H9 (cell line): Measurements from ENCODE around the gene CELF4. TPM values are rescaled to one million over a fixed set of nuclear protein-coding genes. Genes with fewer than 3 reads are reported as not detected.

ENCODE experiments used
- DNase-seq: peaks from one replicate; pipeline ENCODE4 v3.0.0-alpha.2; 2017
- H2AFZ ChIP-seq: one replicate; pipeline ENCODE4 v1.6.1; 2013; ENCODE audit warnings: mild to moderate bottlenecking, low read length, control low read depth, moderate library complexity
- H2AK5ac ChIP-seq: 2 replicates; pipeline ENCODE4 v1.6.1; 2013; ENCODE audit warnings: low read length, control low read depth, mixed read lengths; ENCODE audit not compliant: insufficient read length
- H2BK120ac ChIP-seq: one replicate; pipeline ENCODE4 v1.6.1; 2013; ENCODE audit warnings: low read depth, mild to moderate bottlenecking, low read length, control low read depth, inconsistent platforms; ENCODE audit not compliant: poor library complexity, severe bottlenecking
- H2BK12ac ChIP-seq: 2 replicates; pipeline ENCODE4 v1.6.1; 2013; ENCODE audit warnings: low read length, control low read depth, mixed read lengths, low read depth; ENCODE audit not compliant: insufficient read length
- H2BK15ac ChIP-seq: 2 replicates; pipeline ENCODE4 v1.6.1; 2013; ENCODE audit warnings: low read depth, low read length, control low read depth
- H2BK20ac ChIP-seq: one replicate; pipeline ENCODE4 v1.6.1; 2013; ENCODE audit warnings: low read depth, mild to moderate bottlenecking, low read length, control low read depth, inconsistent platforms; ENCODE audit not compliant: poor library complexity, severe bottlenecking
- H2BK5ac ChIP-seq: 2 replicates; pipeline ENCODE4 v1.6.1; 2013; ENCODE audit warnings: low read length, control low read depth, mixed read lengths; ENCODE audit not compliant: insufficient read length
- H3K14ac ChIP-seq: 2 replicates; pipeline ENCODE4 v1.6.1; 2013; ENCODE audit warnings: low read length, control low read depth; ENCODE audit not compliant: insufficient read depth
- H3K18ac ChIP-seq: 2 replicates; pipeline ENCODE4 v1.6.1; 2013; ENCODE audit warnings: low read depth, mild to moderate bottlenecking, mixed read lengths, low read length, control low read depth; ENCODE audit not compliant: insufficient read length
- H3K23ac ChIP-seq: 2 replicates; pipeline ENCODE4 v1.6.1; 2013; ENCODE audit warnings: low read length, control low read depth, mixed read lengths, low read depth; ENCODE audit not compliant: insufficient read length
- H3K23me2 ChIP-seq: 2 replicates; pipeline ENCODE4 v1.6.1; 2013; ENCODE audit warnings: low read depth, mild to moderate bottlenecking, mixed read lengths, low read length, control low read depth; ENCODE audit not compliant: insufficient read length, poor library complexity, severe bottlenecking
- H3K27ac ChIP-seq: 2 replicates; pipeline ENCODE4 v1.5.1; 2013; ENCODE audit warnings: low read length, control low read depth, mixed read lengths, low read depth; ENCODE audit not compliant: insufficient read length
- H3K27me3 ChIP-seq: 2 replicates; pipeline ENCODE4 v1.6.1; 2013; ENCODE audit warnings: low read length, control low read depth, inconsistent platforms; ENCODE audit not compliant: insufficient read depth
- H3K4ac ChIP-seq: 2 replicates; pipeline ENCODE4 v1.6.1; 2013; ENCODE audit warnings: low read depth, mild to moderate bottlenecking, control low read depth, inconsistent platforms, low read length, moderate library complexity
- H3K4me1 ChIP-seq: 2 replicates; pipeline ENCODE4 v1.6.1; 2013; ENCODE audit warnings: low read length, control low read depth, inconsistent platforms; ENCODE audit not compliant: insufficient read depth
- H3K4me2 ChIP-seq: 2 replicates; pipeline ENCODE4 v1.6.1; 2013; ENCODE audit warnings: low read length, control low read depth, mixed read lengths; ENCODE audit not compliant: insufficient read length, insufficient read depth
- H3K56ac ChIP-seq: 2 replicates; pipeline ENCODE4 v1.6.1; 2013; ENCODE audit warnings: low read depth, mild to moderate bottlenecking, mixed read lengths, low read length, control low read depth; ENCODE audit not compliant: insufficient read length
- H3K79me1 ChIP-seq: 2 replicates; pipeline ENCODE4 v1.6.1; 2013; ENCODE audit warnings: low read depth, mild to moderate bottlenecking, moderate library complexity, low read length, control low read depth, inconsistent platforms; ENCODE audit not compliant: insufficient read depth, poor library complexity, severe bottlenecking
- H3K79me2 ChIP-seq: 2 replicates; pipeline ENCODE4 v1.6.1; 2013; ENCODE audit warnings: low read length, control low read depth, inconsistent platforms; ENCODE audit not compliant: insufficient read depth
- H3K9ac ChIP-seq: 2 replicates; pipeline ENCODE4 v1.6.1; 2013; ENCODE audit warnings: low read length, control low read depth, mixed read lengths; ENCODE audit not compliant: insufficient read length; ENCODE audit errors: extremely low read depth
- H3K9me3 ChIP-seq: one replicate; pipeline ENCODE4 v1.6.1; 2013; ENCODE audit warnings: low read depth, low read length, inconsistent platforms; ENCODE audit not compliant: control insufficient read depth
- H3T11ph ChIP-seq: one replicate; pipeline ENCODE4 v1.6.1; 2013; ENCODE audit warnings: mild to moderate bottlenecking, low read length, control low read depth, inconsistent platforms
- H4K20me1 ChIP-seq: one replicate; pipeline ENCODE4 v1.6.1; 2013; ENCODE audit not compliant: control insufficient read depth, insufficient read length, insufficient read depth
- H4K5ac ChIP-seq: 2 replicates; pipeline ENCODE4 v1.6.1; 2013; ENCODE audit warnings: low read depth, mild to moderate bottlenecking, mixed read lengths, low read length, control low read depth; ENCODE audit not compliant: insufficient read length
- H4K8ac ChIP-seq: replicated peaks from 2 replicates; pipeline ENCODE4 v1.6.1; 2013; ENCODE audit warnings: low read length, control low read depth, mixed read lengths, low read depth; ENCODE audit not compliant: insufficient read length
- H4K91ac ChIP-seq: 2 replicates; pipeline ENCODE4 v1.6.1; 2013; ENCODE audit warnings: low read depth, mild to moderate bottlenecking, moderate library complexity, mixed read lengths, low read length, control low read depth; ENCODE audit not compliant: insufficient read length
- H3K27ac Mint-ChIP-seq, 3 experiments: 2 replicates in 2 of 3; 3 replicates in 1 of 3; pipeline ENCODE4 v1.8.0; 2020 to 2021; ENCODE audit warnings: mixed read lengths in 3 of 3, mild to moderate bottlenecking in 1 of 3, moderate library complexity in 1 of 3
- H3K27me3 Mint-ChIP-seq: 2 replicates; pipeline ENCODE4 v1.8.0; 2021; ENCODE audit warnings: low read depth, mild to moderate bottlenecking, moderate library complexity, mixed read lengths
- H3K36me3 Mint-ChIP-seq, 3 experiments: 2 replicates in 2 of 3; 3 replicates in 1 of 3; pipeline ENCODE4 v1.8.0; 2020 to 2021; ENCODE audit warnings: low read depth in 3 of 3, mixed read lengths in 3 of 3; ENCODE audit not compliant: insufficient read depth in 1 of 3
- H3K4me1 Mint-ChIP-seq, 2 experiments: 2 replicates each; pipeline ENCODE4 v1.8.0; 2020; ENCODE audit warnings: mixed read lengths in 2 of 2
- H3K4me3 Mint-ChIP-seq, 2 experiments: 2 replicates in 1 of 2; 3 replicates in 1 of 2; pipeline ENCODE4 v1.8.0; 2020 to 2021; ENCODE audit warnings: mild to moderate bottlenecking in 2 of 2, mixed read lengths in 2 of 2, moderate library complexity in 1 of 2
- H3K9me3 Mint-ChIP-seq, 2 experiments: 2 replicates in 1 of 2; 3 replicates in 1 of 2; pipeline ENCODE4 v1.8.0; 2020; ENCODE audit warnings: mild to moderate bottlenecking in 2 of 2, mixed read lengths in 2 of 2, moderate library complexity in 1 of 2
- CTCF ChIP-seq: fragments of 200-600 bp; sonication (generic); conservative IDR thresholded peaks from 3 replicates; pipeline ENCODE4 v1.8.0; 2021; ENCODE audit warnings: antibody characterized with exemption, mild to moderate bottlenecking
- WGBS: extraction: QIAGEN DNeasy Blood & Tissue Kit; methylation state at CpG from one replicate; pipeline ENCODE4 v1.1.7; 2013; ENCODE audit warnings: missing lambda C conversion rate, low lambda C conversion rate, mixed read lengths; ENCODE audit not compliant: insufficient read length; ENCODE audit errors: extremely low coverage; 5-methylcytosine and 5-hydroxymethylcytosine counted together
- total RNA-seq: library from RNA; stranded (reverse); gene quantifications from 2 replicates; pipeline ENCODE4 v1.2.1, GENCODE V29; 2021

The CELF4 gene
- total RNA-seq, 1 experiment from 2014 or later = 1.1 TPM

DNA sequence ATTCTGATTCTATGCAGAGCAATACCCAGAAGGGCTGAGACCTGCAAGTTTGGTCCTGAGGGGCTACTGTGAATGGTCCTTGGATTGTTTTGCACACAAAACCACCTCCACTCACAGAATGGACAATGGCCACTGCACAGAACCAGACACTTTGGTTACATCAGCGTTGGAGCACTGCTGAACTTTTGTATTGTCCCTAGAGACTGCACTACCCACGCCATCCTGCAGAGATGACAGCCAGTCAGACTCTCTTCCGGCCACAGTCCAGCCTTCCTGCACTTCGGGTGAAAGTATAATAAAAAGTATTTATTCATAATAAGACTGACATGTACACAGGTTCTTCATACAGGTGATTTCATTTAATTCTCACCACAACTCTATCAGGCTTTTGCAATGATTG lies 35.7 kb downstream of the CELF4 start:
- Histone ChIP-seq H2BK20ac (no peak overlapping the region), H3K23me2 (peaks cover 2% of the 10 kb centered on the region), H3K9me3 (no peaks in the 10 kb centered on the region), H3K4ac (no peak overlapping the region), H3K4me2 (no peak overlapping the region), H2AFZ (no peak overlapping the region), H4K20me1 (peaks cover 2% of the 10 kb centered on the region), H3K18ac (no peak overlapping the region), H3K27ac (no peak overlapping the region), H3K56ac (no peak overlapping the region), H2BK120ac (no peak overlapping the region), H3K79me2 (no peaks in the 10 kb centered on the region), H2BK12ac (no peak overlapping the region), H3K14ac (no peak overlapping the region), H3K79me1 (no peaks in the 10 kb centered on the region), H4K8ac (no peak overlapping the region), H3K23ac (no peak overlapping the region), H3K9ac (no peak overlapping the region), H4K5ac (no peak overlapping the region), H3T11ph (no peak overlapping the region), H4K91ac (no peak overlapping the region), H3K27me3 (no peaks in the 10 kb centered on the region), H2BK5ac (no peak overlapping the region), H2BK15ac (no peak overlapping the region), H3K4me1 (peaks cover 7% of the 10 kb centered on the region; the same call in 1 of the 2 replicates), H2AK5ac (no peak overlapping the region)
- H3K9me3 Mint-ChIP-seq = no peaks in the 10 kb centered on the region
- H3K4me3 Mint-ChIP-seq = no peak overlapping the region
- H3K36me3 Mint-ChIP-seq = no peaks in the 10 kb centered on the region
- H3K27ac Mint-ChIP-seq = no peak overlapping the region
- H3K27me3 Mint-ChIP-seq = peaks cover 27% of the 10 kb centered on the region
- WGBS = no CpG with 5 or more reads among the region's 4 CpGs
- TF ChIP-seq CTCF = no peak
- DNase-seq = no peak
- H3K4me1 Mint-ChIP-seq = peaks cover 33 to 39% of the 10 kb centered on the region in 2 experiments
